IMR-90 (cell line): ENCODE measurements around the gene NFIX.

Source experiments
- MAFK ChIP-seq: IDR thresholded peaks from 2 replicates; pipeline ENCODE4 v1.6.1; 2012; ENCODE audit warnings: low read depth, low read length, improper control_type of control experiment
- POLR2A ChIP-seq: IDR thresholded peaks from 2 replicates; pipeline ENCODE4 v1.6.1; 2012; ENCODE audit warnings: mild to moderate bottlenecking, low read depth, low read length
- RAD21 ChIP-seq: IDR thresholded peaks from 2 replicates; pipeline ENCODE4 v1.6.1; 2012; ENCODE audit warnings: low read length, improper control_type of control experiment
- RCOR1 ChIP-seq: IDR thresholded peaks from 2 replicates; pipeline ENCODE4 v1.6.1; 2012; ENCODE audit warnings: mild to moderate bottlenecking, low read length, improper control_type of control experiment; ENCODE audit not compliant: insufficient replicate concordance
- TF ChIP-seq, protein P1 (sequence below): conservative IDR thresholded peaks from 2 replicates; pipeline ENCODE4 v1.5.1; 2012; ENCODE audit warnings: mild to moderate bottlenecking, low read depth, low read length, improper control_type of control experiment
- TF ChIP-seq, protein P2 (sequence below): fragments of 150-350 bp; IDR thresholded peaks from 2 replicates; pipeline ENCODE4 v1.6.1; 2016; ENCODE audit warnings: low read depth, mild to moderate bottlenecking, low read length, moderate library complexity, borderline replicate concordance

DNA sequence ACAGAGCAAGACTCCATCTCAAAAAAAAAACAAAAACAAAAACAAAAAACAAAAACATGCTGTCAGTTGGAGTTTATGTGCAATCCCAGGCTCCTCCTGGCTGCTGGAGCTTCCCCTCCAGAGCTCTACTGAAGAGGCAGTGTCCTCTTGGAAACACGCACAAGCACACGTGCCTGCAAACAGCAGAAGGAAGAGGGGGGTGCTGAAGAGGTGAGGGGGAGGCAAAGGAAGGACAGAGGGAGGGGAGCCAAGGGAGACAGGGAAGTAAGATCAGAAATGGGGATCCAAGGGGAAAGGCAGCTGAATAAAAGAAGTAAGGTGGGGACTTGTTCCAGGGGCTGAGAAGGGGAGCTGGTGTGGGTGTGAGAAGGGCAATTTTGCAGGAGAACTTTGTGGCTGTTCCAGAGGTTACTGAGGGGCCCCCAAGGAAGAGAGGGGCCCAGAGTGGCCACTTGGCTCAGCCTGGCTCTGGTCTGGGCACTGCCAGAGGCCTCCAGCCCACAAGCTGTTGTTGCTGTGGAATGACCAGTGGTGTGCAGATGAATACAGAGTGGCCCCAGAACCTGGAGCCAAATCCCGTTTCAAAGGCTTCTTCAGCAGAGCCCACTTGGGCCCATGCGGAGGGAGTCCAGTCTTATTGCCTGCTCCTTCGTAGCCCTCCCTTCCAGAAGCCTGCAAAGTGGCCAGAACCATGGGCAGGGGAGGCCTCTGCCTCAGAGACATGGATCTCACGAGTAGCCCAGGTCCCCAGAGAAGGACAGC lies 73.0 kb downstream of the NFIX start:
- TF ChIP-seq, protein P1, sequence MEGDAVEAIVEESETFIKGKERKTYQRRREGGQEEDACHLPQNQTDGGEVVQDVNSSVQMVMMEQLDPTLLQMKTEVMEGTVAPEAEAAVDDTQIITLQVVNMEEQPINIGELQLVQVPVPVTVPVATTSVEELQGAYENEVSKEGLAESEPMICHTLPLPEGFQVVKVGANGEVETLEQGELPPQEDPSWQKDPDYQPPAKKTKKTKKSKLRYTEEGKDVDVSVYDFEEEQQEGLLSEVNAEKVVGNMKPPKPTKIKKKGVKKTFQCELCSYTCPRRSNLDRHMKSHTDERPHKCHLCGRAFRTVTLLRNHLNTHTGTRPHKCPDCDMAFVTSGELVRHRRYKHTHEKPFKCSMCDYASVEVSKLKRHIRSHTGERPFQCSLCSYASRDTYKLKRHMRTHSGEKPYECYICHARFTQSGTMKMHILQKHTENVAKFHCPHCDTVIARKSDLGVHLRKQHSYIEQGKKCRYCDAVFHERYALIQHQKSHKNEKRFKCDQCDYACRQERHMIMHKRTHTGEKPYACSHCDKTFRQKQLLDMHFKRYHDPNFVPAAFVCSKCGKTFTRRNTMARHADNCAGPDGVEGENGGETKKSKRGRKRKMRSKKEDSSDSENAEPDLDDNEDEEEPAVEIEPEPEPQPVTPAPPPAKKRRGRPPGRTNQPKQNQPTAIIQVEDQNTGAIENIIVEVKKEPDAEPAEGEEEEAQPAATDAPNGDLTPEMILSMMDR: no peak
- TF ChIP-seq, protein P2, sequence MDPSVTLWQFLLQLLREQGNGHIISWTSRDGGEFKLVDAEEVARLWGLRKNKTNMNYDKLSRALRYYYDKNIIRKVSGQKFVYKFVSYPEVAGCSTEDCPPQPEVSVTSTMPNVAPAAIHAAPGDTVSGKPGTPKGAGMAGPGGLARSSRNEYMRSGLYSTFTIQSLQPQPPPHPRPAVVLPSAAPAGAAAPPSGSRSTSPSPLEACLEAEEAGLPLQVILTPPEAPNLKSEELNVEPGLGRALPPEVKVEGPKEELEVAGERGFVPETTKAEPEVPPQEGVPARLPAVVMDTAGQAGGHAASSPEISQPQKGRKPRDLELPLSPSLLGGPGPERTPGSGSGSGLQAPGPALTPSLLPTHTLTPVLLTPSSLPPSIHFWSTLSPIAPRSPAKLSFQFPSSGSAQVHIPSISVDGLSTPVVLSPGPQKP: no peak
- TF ChIP-seq POLR2A (no peak), MAFK (no peak), RCOR1 (no peak), RAD21 (no peak)
